Smooth muscle cell (in vitro differentiated cells): ENCODE data around the gene COL26A1. TPM values are rescaled to one million over a fixed set of nuclear protein-coding genes. Genes with fewer than 3 reads are reported as not detected.

ENCODE experiments used
- DNase-seq: peaks from one replicate; lab custom pipeline; 2025; ENCODE audit not compliant: unreplicated experiment; lab: John Stamatoyannopoulos, UW
- H2AFZ ChIP-seq: fragments of 200-600 bp; sonication (generic); 2 replicates; pipeline ENCODE4 v1.6.0; 2016; ENCODE audit warnings: antibody characterized with exemption, low read depth, mild to moderate bottlenecking
- H3F3A ChIP-seq: fragments of 200-600 bp; sonication (generic); 2 replicates; pipeline ENCODE4 v1.6.0; 2017; ENCODE audit warnings: antibody characterized with exemption, low read depth
- H3K27ac ChIP-seq: fragments of 200-600 bp; sonication (generic); 2 replicates; pipeline ENCODE4 v1.5.1; 2016; ENCODE audit warnings: low read depth, mild to moderate bottlenecking
- H3K27me3 ChIP-seq: fragments of 200-600 bp; sonication (generic); 2 replicates; pipeline ENCODE4 v1.6.1; 2016; ENCODE audit warnings: low read depth, mild to moderate bottlenecking
- H3K36me3 ChIP-seq: fragments of 200-600 bp; sonication (generic); 2 replicates; pipeline ENCODE4 v1.5.1; 2016; ENCODE audit warnings: low read depth
- H3K4me1 ChIP-seq: fragments of 200-600 bp; sonication (generic); 2 replicates; pipeline ENCODE4 v1.5.1; 2016; ENCODE audit warnings: low read depth
- H3K4me2 ChIP-seq: fragments of 200-600 bp; sonication (generic); 2 replicates; pipeline ENCODE4 v1.6.0; 2016; ENCODE audit warnings: mild to moderate bottlenecking
- H3K4me3 ChIP-seq: fragments of 200-600 bp; sonication (generic); 2 replicates; pipeline ENCODE4 v1.5.1; 2016; ENCODE audit warnings: mild to moderate bottlenecking
- H3K79me2 ChIP-seq: fragments of 200-600 bp; sonication (generic); 2 replicates; pipeline ENCODE4 v1.6.0; 2016; ENCODE audit warnings: low read depth, mild to moderate bottlenecking
- H3K9ac ChIP-seq: fragments of 200-600 bp; sonication (generic); 2 replicates; pipeline ENCODE4 v1.6.0; 2016; ENCODE audit warnings: low read depth
- H3K9me3 ChIP-seq: fragments of 200-600 bp; sonication (generic); replicated peaks from 2 replicates; pipeline ENCODE4 v1.5.1; 2016; ENCODE audit warnings: low read depth
- H4K20me1 ChIP-seq: fragments of 200-600 bp; sonication (generic); 2 replicates; pipeline ENCODE4 v1.6.0; 2016; ENCODE audit warnings: low read depth
- CTCF ChIP-seq: fragments of 200-600 bp; sonication (generic); IDR thresholded peaks from 2 replicates; pipeline ENCODE4 v1.5.1; 2017; ENCODE audit warnings: borderline replicate concordance, mild to moderate bottlenecking, antibody characterized with exemption; ENCODE audit not compliant: insufficient read depth, poor library complexity, severe bottlenecking
- WGBS: methylation state at CpG from one replicate; pipeline ENCODE4 v1.1.7; 2016; ENCODE audit warnings: low lambda C conversion rate; 5-methylcytosine and 5-hydroxymethylcytosine counted together
- polyA plus RNA-seq: library from polyadenylated mRNA; unstranded; fragments of >200 nt; fragmentation: Nextera tagmentation; extraction: Ambion mirVana; gene quantifications from 2 replicates; pipeline ENCODE4 v1.2.1, GENCODE V29; 2016
- total RNA-seq: library from RNA; depleted of rRNA; stranded (reverse); fragments of >200 nt; gene quantifications from 2 replicates; pipeline ENCODE4 v1.2.3, GENCODE V29; 2014

The COL26A1 gene
- total and polyA plus RNA-seq, 2 experiments from 2014 or later, result 4.9 to 13.2 TPM

- no peak overlapping the region for H3K4me3 ChIP-seq
- no peak for TF ChIP-seq CTCF
- no peak for DNase-seq
- no peaks in the 10 kb centered on the region for H3K27me3 ChIP-seq
- H3K4me1 ChIP-seq, result peaks cover 15% of the 10 kb centered on the region
- no peaks in the 10 kb centered on the region for H3K36me3 ChIP-seq
- H2AFZ ChIP-seq, result peak overlapping the region; percentile 84
- peak overlapping the region; percentile 76 for H3K4me2 ChIP-seq
- H3F3A ChIP-seq, result no peaks in the 10 kb centered on the region
- H3K9ac ChIP-seq, result no peak overlapping the region
- peak overlapping the region; percentile 8 for H3K27ac ChIP-seq
- 8% methylated on average over 25 of the region's 25 CpGs for WGBS
- no peaks in the 10 kb centered on the region for H3K9me3 ChIP-seq
- H4K20me1 ChIP-seq, result no peaks in the 10 kb centered on the region
- no peaks in the 10 kb centered on the region for H3K79me2 ChIP-seq
Observed at GRCh38 chr7:101486433-101487104, 123.9 kb downstream of the COL26A1 start.

DNA sequence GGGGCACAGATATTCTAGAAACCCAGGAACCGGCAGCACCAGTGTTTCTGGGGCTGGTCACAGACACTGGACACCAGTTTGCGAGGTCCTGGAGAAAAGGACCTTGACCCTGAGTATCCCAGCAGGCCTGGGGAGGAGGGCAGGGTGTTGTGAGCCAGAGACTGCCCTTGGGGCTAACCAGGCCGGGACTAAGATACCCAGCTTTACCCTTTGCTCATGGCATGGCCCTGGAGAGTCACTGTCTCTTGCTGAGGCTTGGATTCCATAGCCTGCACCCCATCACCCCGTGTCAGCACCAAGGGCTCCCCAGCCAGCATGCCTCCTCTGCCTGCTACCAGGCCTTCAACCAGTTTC lies 124.4 kb downstream of the COL26A1 start:
- Histone ChIP-seq H3K36me3 (no peaks in the 10 kb centered on the region), H3K4me2 (peak overlapping the region; percentile 76), H3K4me3 (no peak overlapping the region), H3K79me2 (no peaks in the 10 kb centered on the region), H3K4me1 (peaks cover 15% of the 10 kb centered on the region), H3K27ac (no peak overlapping the region), H3K9ac (no peak overlapping the region), H2AFZ (peak overlapping the region; percentile 84), H3K27me3 (no peaks in the 10 kb centered on the region), H3K9me3 (no peaks in the 10 kb centered on the region), H3F3A (no peaks in the 10 kb centered on the region), H4K20me1 (no peaks in the 10 kb centered on the region)
- no peak for TF ChIP-seq CTCF
- WGBS, result 56% methylated on average over 4 of the region's 4 CpGs
- DNase-seq, result no peak

DNA sequence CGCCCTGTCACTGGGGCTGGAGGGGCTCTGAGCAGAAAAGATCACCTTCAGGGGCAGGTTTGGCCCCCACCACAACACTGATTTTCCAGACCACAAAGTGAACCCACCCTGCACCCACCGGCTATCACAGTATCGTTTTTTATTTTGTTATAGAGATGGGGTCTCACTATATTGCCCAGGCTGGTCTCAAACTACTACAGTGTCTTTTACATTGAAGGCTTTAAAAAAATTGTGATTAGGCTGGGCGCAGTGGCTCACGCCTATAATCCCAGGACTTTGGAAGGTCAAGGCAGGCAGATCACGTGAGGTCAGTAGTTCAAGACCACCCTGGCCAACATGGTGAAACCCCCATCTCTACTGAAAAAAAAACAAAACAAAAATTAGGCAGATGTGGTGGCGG lies 125.1 kb downstream of the COL26A1 start:
- Histone ChIP-seq H3K9ac (no peak overlapping the region), H3K27ac (no peak overlapping the region), H2AFZ (no peak overlapping the region), H3K79me2 (no peaks in the 10 kb centered on the region), H3K4me2 (no peak overlapping the region), H3F3A (no peaks in the 10 kb centered on the region), H3K27me3 (no peaks in the 10 kb centered on the region), H3K4me1 (peaks cover 15% of the 10 kb centered on the region), H3K9me3 (no peaks in the 10 kb centered on the region), H4K20me1 (no peaks in the 10 kb centered on the region), H3K36me3 (no peaks in the 10 kb centered on the region), H3K4me3 (no peak overlapping the region)
- TF ChIP-seq CTCF, result no peak
- no peak for DNase-seq
- WGBS, result 98% methylated on average over 7 of the region's 7 CpGs
